Activated T-helper 1 cell treated with Interleukin-2 at 50 U/mL for 16 hours (primary cell): ENCODE data around the gene GRIN3A.
"Not testable (repeated sequence)": the region's sequence is repeated elsewhere in the genome, so short reads cannot be mapped to it uniquely, and the experiment has no call there.

Experiments
- DNase-seq: peaks from one replicate; pipeline ENCODE4 v3.0.0-alpha.2; 2020; ENCODE audit warnings: low read depth

The GRIN3A gene

DNA sequence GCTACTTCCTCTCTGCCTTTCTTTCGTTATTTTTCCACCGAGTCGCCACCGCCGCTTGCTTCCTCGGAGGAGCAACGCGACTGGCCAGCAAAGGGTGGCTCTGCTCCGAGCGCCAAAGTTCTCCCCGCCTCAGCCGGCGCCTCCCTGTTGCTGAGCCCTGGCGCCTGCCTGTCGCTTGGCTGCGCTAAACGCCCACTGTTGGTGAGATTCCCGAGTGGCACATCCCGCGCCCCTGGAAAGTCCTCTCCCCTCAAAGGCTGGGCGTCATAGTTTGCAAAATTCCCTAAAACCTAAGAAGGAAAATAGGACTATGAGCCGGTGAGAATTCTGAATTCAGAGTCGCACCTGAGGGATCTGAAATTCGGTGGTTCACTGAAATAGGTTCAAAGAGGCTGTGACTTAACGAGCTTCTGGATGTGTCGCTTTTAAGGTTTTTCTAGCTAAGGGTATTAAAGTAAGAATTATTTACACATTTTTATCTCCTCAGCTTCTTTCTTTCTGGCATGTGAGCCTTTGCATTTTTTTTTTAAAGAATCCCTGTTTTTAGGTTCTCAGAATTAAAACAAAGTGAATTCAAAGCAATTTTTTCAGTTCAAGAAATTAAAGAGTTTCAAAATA lies at the start of gene GRIN3A:
GRIN3A (minus strand) TSS at position 82 of the 618 bp plus-strand sequence. CDS start 668 bp downstream, outside the sequence.
- no peak for DNase-seq

DNA sequence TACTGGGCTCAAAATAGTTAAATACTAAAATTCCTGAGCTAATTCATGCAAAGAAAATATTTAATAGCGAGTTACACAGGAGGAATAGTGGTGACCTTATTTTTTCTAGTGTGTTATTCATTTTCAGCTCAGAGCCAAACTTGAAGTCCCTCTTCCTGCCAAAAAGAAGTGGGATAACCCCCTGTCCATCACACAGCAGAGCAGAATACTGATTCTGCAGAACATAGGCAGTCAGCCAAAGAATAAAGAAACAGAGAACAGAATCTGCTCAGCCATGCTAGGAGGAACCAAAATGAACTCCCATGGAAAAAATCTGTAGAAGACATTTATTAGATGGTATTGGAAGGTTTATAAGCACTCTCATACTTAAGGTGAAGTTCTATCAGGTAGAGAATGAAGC lies 49.4 kb upstream of the GRIN3A start:
- DNase-seq = no peak

DNA sequence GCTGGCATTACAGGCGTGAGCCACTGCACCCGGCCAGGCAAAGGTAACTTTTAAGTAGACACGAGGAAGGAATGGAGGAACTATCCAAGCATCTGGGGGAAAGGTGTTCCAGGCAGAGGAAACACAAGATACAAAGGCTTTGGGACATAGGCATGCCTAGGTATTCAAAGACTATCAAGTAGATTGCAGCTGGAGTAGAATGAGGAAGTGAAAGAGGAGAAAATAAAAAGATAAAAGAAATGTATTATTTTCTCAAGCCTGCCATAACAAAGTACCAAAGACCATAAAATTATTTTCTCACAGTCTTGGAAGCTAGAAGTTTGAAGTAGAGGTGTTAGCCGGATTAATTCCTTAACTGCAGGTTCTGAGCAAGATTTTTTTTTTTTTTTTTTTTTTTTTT lies 39.9 kb upstream of the GRIN3A start:
- no peak for DNase-seq

DNA sequence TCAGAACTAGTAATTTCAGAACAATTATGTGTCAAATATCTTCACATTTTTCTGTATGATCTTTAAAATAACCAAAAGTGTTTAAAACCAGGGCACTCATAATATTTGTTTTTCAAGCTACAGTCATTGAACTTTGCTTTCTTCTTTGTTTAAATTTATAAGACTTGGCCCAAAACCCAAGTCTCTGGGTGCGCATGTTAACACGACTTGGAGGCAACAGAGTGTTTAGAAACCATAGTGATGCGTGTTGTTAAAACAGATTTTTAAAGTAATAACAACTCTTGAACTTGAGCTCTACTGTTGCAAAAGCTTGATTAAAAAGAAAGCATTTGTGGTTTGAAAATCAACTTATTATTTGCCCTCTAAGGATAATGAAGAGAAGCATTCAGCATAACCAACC lies 26.0 kb upstream of the GRIN3A start:
- DNase-seq = no peak

DNA sequence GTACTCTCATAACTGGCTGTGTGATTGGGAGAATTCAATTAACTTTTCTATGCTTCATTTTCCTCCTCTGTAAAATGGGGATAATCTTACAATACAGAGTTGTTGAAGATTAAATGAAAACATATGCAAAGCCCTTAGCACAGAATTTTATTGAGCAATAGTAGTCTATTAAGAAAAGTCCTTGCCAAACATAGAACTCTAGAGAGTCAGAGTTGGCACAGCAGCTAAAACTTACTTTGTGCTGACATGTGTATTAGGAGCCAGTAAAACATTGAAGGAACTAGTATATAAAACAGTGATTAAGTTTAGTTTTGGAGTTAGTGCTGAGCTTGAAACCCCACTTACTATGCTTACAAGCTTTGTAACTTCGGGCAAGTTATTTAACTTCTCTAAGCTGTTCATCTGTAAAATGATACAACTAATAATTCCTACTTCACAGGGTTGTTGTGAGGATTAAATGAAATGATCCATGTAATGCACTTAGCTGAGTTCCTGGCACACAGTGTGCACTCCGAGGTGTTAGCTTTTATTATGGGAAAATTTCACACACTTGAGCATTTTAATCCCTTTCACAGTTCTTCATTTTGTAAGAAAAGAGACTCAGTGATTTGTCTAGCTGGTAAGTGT lies 20.0 kb upstream of the GRIN3A start:
- no peak for DNase-seq

DNA sequence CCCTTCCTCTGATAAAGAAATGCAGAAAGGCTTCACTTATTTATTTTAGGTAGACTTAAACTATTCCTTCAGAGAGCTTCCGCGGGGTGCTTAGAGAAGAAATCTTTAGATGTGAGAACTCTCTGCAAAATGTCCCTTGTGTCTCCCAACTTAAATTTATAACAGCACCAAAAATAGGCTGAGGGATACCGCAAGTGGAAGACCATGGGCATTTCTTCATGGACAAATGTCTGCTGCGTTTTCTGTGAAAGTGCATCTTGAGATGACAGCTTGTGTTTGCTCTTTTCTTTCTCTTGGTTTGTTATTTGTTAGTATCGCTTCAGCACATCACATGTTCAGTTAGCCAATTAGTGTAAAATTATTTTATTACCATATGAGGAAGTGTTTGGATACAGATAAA lies 15.3 kb upstream of the GRIN3A start:
- DNase-seq = no peak

DNA sequence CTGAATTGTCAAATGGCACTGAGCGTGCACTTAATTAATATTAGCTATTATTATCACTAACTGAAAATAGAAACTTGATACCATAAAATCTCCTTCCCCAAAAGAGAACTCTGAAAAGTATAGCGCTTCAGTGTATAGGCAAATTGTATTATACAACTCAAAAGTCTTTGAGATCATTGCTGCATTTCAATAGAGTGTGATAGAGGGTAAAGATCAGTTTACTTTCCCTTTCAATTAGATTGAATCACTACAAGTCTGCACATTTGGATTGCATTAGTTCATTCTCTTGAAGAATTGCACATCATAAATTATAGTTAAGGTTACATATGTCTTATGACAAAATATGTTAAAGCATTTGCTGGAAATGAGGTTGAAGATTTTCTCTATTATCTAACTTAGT lies 13.4 kb upstream of the GRIN3A start:
- DNase-seq = no peak

DNA sequence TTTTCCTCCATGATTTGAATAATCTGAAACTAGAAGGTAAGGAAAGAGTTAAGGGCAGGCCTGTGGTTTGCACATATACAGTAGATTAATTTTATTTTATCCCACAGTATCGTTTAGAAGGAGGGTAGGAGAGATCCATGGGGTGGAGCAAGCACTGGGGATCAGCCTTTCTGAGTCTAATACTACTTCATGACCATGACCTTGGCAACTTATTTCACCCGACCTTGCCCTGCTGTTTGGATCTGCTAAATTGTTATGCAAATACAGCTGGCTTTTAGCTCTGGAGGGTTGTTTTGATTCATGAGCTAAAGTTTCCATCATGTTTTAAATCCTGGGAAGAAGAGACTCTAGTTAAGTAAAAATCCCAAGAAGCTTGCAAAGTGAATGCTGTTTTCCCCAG lies 864 bp upstream of the GRIN3A start:
- DNase-seq = no peak

DNA sequence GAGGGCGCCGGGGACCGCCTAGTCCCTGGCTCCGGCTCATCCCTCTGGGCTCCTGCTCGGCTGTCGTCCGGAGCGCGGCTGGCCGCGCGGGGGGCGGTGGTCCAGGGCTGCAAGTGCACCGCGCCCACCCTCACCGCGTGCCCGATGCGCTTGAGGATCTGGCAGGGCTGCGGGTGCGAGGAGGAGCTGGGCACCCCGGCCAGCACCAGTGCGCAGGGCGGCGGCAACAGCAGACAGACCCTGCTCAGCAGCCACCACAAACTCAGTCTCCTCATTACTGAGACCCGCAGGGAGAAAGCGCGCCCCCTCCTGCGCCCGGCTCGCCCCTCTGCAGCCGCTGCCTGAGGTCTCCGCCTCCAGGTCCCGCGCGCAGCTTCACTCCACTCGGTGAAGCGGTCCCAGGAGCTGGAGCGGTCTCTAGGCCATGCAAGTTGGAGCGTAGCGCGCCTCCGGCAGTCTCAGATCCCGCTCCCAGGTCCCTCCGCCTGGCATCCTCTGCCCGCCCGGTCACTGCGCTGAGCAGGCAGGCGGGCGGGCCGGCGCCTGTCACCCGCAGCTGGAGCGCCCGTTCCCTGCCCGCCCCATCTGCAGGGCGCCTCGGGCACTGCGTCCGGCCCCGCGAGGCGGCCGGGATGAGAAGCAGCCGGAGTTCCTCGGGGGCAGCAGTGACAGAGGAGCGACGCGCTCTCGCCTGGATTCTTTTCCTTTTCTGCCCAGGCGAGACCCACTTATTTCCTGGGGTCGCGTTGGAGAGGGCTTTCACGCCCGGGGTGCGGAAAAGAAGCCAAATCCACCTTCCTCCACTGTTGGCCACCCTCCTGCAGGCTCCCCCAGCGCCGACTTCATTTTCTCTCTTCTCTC lies 512 bp downstream of the GRIN3A start:
- no peak for DNase-seq

DNA sequence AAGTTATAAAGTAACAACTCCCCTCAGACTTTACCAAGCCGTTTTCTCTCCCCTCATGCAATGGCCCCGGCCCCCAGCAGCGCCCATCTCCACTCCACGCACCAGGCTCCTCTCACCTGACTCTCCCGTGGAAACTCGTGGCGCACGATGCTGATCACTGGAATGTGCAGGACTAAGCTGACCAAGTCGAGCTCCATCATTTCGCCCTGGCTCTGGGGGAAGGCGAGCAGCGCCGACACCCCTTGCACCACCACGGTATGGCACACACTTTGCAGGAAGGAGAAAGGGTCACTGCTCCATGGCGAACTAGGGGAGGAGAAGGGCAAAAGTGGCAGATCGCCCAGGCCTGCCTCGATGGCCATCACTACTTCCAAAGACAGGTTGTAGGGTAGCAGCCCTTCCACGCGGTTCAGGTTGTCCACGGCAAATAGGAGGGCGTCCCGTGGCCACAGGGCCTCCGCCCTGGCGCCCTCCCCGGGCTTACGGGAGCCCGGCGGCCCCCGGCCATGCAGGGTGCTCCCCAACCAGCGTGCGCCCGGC lies 1.2 kb downstream of the GRIN3A start:
- DNase-seq = no peak

DNA sequence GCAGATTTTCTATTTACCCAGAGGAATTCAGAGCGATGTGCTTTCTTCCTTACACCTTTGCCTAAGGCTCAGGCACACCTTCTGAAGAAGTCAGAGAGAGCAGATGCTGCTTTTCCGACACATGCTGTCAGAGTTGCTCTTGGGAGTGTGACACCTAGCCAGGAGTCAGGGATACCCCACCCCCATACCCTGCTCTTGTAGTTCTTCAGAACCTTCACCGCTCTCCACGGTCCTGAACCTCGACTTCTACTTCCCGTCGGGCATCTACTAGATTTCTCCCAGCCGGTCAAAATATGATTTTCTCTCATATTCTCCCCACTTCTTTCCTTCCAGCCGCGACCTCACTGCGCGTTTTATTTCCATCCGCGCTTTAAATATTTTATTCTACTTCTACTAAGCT lies 1.7 kb downstream of the GRIN3A start:
- no peak for DNase-seq

DNA sequence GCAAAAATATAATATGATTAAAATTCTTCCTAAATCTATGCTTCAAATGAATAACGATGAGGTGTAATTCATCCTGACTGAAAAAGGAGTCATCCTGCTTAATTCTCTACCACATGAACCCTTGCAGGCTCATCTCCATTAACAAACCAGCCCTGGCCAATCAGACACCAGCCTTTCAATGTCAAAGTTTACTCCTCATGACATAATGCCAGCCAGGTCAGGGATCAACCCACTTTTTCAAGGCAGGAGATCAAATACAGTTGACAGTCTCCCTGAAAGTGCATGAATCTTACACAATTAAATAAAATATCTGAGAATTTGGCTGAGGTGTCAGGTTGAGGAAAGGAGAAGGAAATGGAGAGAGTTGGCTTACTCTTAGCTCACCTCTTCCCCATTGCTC lies 7.0 kb downstream of the GRIN3A start:
- DNase-seq = no peak

DNA sequence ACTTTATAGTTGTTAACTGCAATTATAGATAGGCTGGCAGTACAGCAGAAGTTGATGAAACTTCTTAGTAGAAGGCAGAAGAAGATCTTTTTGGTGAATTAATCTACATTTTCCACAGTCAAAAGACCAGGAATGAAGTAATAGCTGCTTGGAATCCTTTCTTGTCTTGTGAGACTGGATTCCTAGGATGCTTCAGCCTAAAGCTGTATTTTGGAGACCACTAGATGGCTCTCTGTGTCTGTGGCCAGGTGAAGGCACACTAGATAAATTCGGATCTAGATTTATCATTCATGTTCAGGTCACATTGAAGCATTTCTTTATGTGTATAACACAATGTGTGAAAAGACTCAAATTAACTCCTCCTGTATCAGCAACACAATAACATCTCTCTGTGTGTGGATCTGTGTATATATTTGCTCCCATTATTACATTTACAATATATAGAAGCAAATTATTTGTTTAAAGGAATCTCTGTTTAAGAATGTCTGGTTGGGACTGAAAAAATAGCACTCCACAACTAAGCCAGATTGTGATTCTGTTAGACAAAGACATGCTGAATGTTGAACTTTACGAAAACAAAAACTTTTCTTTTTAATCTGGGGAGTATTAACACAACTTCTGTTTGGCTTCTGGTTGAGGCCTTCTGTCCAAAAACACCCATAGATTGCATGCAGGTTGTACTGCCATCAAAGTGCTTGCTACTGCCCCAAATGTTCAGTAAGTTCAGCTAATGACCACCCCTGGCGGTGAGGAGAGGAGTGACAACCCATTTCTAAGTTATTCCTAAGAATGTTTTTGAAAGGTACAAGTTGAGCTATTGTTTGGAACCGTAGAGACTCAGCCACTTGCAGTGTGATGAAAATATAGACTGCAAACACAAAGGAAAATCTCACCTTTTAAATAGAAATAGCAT lies 10.6 kb downstream of the GRIN3A start:
- no peak for DNase-seq

DNA sequence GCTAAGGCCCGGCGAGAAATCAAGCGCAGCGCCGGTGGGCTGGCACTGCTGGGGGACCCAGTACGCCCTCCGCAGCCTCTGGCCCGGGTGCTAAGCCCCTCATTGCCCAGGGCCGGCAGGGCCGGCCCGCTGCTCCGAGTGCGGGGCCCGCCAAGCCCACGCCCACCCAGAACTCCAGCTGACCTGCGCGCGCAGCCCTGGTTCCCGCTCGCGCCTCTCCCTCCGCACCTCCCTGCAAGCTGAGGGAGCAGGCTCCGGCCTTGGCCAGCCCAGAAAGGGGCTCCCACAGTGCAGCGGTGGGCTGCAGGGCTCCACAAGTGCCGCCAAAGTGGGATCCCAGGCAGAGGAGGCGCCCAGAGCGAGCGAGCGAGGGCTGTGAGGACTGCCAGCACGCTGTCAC lies 14.2 kb downstream of the GRIN3A start:
- DNase-seq = not testable (repeated sequence)

DNA sequence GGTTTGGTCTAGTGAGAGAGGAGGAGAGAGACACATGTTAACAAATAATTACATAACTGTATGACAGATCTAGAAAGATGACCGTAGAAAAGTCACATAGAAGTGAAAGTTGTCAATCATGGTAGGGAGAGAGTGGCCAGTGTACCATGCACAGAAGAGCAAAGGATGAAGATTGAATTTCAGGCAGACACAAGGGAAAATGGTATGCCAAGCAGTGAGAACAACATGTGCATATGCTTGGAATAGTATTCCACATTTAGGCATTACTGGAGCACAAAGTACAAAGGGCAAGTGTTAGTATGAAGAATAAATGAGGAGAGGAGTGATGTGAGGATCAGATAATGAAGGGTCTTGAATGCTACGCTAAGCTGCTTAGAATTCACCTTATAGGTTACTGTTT lies 20.3 kb downstream of the GRIN3A start:
- DNase-seq = no peak

DNA sequence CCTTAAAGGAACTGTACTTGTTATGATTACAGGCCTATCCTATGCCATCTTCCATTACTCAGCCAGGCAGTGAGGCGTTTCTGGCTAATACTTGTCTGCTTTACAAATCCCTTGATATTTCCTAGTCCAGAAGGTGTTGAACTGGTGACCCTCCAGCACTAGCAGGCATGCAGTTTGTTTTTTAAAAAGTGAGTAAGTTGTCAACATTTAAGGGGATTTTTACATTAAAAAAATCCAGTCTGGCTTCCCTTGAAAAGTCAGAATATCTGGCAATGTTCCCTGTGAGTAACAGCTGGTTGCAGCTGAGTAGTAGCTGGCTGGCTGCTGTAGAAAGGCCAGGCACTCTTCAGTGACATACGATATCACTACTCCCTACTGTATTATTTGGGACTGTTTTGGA lies 21.8 kb downstream of the GRIN3A start:
- DNase-seq = no peak

DNA sequence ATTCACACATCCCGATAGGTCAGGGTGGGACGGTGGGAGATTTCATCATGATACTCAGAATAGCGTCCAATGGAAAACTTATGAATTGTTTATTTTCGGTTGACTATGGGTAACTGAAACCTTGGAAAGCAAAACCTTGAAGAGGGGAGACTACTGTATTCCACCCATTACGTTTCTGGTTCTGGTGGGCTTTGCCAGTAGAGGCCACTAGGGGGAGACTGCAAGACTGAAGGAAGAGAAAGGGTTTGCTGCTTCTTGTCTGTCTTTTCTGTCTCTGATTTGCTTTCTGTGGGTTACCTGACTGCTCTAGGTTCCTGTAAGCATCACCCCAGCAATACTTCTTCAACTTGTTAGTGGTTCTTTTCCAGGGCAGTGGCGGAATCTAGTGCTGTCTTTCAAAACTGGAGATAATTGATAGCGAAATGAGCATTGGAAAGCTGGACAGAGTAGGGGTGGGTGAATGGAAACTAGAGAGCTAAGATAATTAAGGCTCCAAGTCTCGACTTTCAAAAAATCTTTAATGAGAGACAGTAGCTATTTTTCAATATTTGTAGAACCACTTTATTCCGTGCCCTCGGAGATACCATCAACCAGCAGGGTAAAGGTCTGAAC lies 27.0 kb downstream of the GRIN3A start:
- DNase-seq = no peak

DNA sequence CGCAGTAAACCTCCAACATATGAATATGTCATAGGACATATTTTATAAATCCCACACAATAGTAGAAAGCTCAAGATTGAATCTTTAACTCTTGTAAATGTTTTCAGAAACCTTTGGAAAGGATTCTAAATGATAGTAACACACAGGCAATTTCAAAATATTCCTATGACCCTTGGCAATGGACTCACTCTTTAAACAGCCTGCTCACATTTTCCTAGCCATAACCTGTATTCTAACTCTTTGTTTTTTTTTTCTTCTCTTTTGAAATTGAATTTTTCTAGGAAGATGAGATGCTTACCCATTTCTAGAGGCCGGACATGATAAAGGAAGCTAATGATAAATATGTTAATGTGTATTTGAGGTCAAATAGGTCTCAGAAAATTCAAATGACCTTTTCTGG lies 29.6 kb downstream of the GRIN3A start:
- no peak for DNase-seq

DNA sequence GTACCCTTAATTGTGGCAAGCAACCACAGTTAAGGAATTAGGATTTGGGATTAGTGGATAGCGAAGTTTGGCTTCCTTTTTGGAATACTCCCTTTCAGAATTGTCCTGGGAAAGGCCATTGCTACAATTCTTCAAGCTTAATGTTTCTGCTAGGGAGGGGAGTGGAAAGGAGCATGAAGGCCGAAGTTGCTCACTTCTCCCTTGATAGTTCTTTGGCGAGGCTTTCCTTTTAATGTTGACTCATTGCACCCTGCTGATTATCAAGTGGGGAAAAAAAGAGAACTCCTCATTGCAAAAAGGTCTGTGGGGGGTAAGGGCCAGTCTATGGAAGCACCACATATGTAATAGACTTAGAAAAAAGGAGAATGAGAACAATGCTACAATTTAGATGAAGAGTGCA lies 30.7 kb downstream of the GRIN3A start:
- no peak for DNase-seq

DNA sequence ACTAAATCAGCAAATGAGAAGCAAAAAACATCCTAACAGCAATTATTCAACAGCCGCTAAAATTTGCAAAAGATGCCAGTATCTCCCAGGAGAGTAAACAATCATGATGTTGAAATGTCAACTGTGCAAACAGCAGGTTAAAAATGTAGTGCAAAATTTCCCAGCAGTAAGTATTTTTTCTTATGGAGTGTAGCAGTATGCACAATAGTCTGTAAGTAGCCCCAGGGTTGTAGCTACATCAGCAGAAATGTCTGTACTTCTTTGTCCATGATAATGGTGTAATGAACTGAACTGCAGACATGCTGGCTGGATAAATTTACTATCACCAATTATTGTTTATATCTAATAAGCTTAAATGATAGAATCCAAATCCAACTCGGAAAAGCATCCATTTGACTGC lies 31.4 kb downstream of the GRIN3A start:
- no peak for DNase-seq

DNA sequence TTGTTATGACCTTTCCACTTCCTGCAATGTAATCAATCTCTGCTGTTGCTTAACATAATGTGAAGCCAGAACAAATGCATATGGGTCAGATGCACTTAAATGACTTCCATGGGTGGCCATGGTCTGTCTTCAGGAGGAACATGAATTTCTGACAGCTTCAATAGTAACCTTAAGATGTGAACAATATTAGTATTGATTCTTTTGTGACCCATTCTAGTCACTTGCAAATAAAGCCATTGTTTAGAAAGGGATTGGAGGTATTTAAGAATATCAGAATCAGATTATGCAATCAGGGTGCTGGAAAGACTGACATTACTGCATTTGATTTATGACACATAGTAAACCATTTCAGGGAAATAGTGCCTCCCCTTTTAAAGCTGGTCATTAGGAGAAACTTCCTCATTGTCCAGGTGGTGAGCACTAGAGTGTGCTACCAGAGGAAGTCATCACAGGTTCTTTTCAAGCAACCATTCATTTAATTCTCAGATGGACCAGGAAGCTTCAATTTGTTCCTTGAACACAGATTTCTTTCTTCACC lies 32.1 kb downstream of the GRIN3A start:
- no peak for DNase-seq
